ENCODE data around the gene SLC43A2.

The SLC43A2 gene

GRCh38 chr17:1635675-1636465, 7.2 kb upstream of the SLC43A2 start:
- FAIRE-seq (no peak), DNase-seq (ENCODE audit: insufficient read length, low spot score) (no peak)
- no peak for TF ChIP-seq POU2F2 (IDR thresholded peaks at IDR 0.05; ENCODE audit: low read depth, low read length)

- DNase-seq (ENCODE audit: insufficient read length, low spot score) (no peak), FAIRE-seq (no peak)
- TF ChIP-seq POU2F2 (IDR thresholded peaks at IDR 0.05; ENCODE audit: low read depth, low read length): no peak
- no peak for TF ChIP-seq SPI1 (IDR thresholded peaks at IDR 0.05; ENCODE audit: low read depth, low read length)
- no peak for TF ChIP-seq POLR2AphosphoS5 (IDR thresholded peaks at IDR 0.05; ENCODE audit: low read depth, low read length)
- no peak for TF ChIP-seq PAX5 (IDR thresholded peaks at IDR 0.05; ENCODE audit: insufficient read depth, low read length, severe bottlenecking)
- TF ChIP-seq POLR2A (IDR thresholded peaks at IDR 0.05; ENCODE audit: low read depth, low read length): no peak
- TF ChIP-seq TAF1 (IDR thresholded peaks at IDR 0.05; ENCODE audit: low read depth, low read length): no peak
Measured at GRCh38 chr17:1634841-1635650, 6.4 kb upstream of the SLC43A2 start.

GRCh38 chr17:1630662-1631061, 2.0 kb upstream of the SLC43A2 start:
- TF ChIP-seq PAX5 (IDR thresholded peaks at IDR 0.05; ENCODE audit: insufficient read depth, low read length, severe bottlenecking) (no peak), SPI1 (IDR thresholded peaks at IDR 0.05; ENCODE audit: low read depth, low read length) (peak; percentile 32; the same call in 1 of the 2 replicates), POU2F2 (IDR thresholded peaks at IDR 0.05; ENCODE audit: low read depth, low read length) (no peak)
- DNase-seq (ENCODE audit: insufficient read length, low spot score): no peak
- FAIRE-seq: peak; percentile 76

- TF ChIP-seq POLR2AphosphoS5 (IDR thresholded peaks at IDR 0.05; ENCODE audit: low read depth, low read length) (no peak), TAF1 (IDR thresholded peaks at IDR 0.05; ENCODE audit: low read depth, low read length) (no peak), POLR2A (IDR thresholded peaks at IDR 0.05; ENCODE audit: low read depth, low read length) (no peak), POU2F2 (IDR thresholded peaks at IDR 0.05; ENCODE audit: low read depth, low read length) (no peak), PAX5 (IDR thresholded peaks at IDR 0.05; ENCODE audit: insufficient read depth, low read length, severe bottlenecking) (no peak)
- DNase-seq (ENCODE audit: insufficient read length, low spot score) (no peak), FAIRE-seq (peak; percentile 79)
Measured at GRCh38 chr17:1629504-1630310, 1.1 kb upstream of the SLC43A2 start.

GRCh38 chr17:1628856-1629503, 346 bp upstream of the SLC43A2 start:
- peak; percentile 41 for FAIRE-seq
- DNase-seq (ENCODE audit: insufficient read length, low spot score): peak; percentile 97
- no peak for TF ChIP-seq SPI1 (IDR thresholded peaks at IDR 0.05; ENCODE audit: low read depth, low read length)
- TF ChIP-seq POU2F2 (IDR thresholded peaks at IDR 0.05; ENCODE audit: low read depth, low read length): no peak
- no peak for TF ChIP-seq POLR2A (IDR thresholded peaks at IDR 0.05; ENCODE audit: low read depth, low read length)
- TF ChIP-seq PAX5 (IDR thresholded peaks at IDR 0.05; ENCODE audit: insufficient read depth, low read length, severe bottlenecking): no peak
- no peak for TF ChIP-seq POLR2AphosphoS5 (IDR thresholded peaks at IDR 0.05; ENCODE audit: low read depth, low read length)
- no peak for TF ChIP-seq TAF1 (IDR thresholded peaks at IDR 0.05; ENCODE audit: low read depth, low read length)

GRCh38 chr17:1627182-1627981, 1.3 kb downstream of the SLC43A2 start:
- no peak for DNase-seq (ENCODE audit: insufficient read length, low spot score)
- TF ChIP-seq POLR2A (IDR thresholded peaks at IDR 0.05; ENCODE audit: low read depth, low read length): no peak
- TF ChIP-seq SPI1 (IDR thresholded peaks at IDR 0.05; ENCODE audit: low read depth, low read length): peak; percentile 96
- FAIRE-seq: peak; percentile 88

- TF ChIP-seq TAF1 (IDR thresholded peaks at IDR 0.05; ENCODE audit: low read depth, low read length) (no peak), POU2F2 (IDR thresholded peaks at IDR 0.05; ENCODE audit: low read depth, low read length) (no peak), POLR2AphosphoS5 (IDR thresholded peaks at IDR 0.05; ENCODE audit: low read depth, low read length) (no peak), POLR2A (IDR thresholded peaks at IDR 0.05; ENCODE audit: low read depth, low read length) (no peak), PAX5 (IDR thresholded peaks at IDR 0.05; ENCODE audit: insufficient read depth, low read length, severe bottlenecking) (no peak), SPI1 (IDR thresholded peaks at IDR 0.05; ENCODE audit: low read depth, low read length) (no peak)
- DNase-seq (ENCODE audit: insufficient read length, low spot score): no peak
- no peak for FAIRE-seq
Measured at GRCh38 chr17:1626333-1626732, 2.3 kb downstream of the SLC43A2 start.

DNA sequence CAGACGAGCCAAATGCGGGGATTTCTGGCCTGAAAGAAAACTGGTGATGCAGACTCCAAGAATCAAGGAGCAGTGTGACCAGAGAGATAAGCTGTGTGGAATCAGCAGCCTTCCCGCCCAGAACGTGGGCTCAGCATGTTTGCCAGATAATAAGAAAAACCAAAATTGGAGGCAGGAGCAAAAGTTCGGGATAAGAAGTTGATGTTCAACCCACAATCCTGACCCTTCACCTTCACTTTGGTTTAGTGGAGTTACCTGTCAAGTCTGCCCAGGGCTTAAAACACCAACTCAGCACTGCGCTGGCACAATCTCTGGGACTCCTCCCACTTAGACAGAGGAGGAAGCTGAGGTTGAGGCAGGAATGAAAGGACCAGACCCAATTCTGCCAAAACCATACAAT, 3.1 kb downstream of the SLC43A2 start:
- no peak for DNase-seq (ENCODE audit: insufficient read length, low spot score)
- TF ChIP-seq POU2F2 (IDR thresholded peaks at IDR 0.05; ENCODE audit: low read depth, low read length) (no peak), POLR2A (IDR thresholded peaks at IDR 0.05; ENCODE audit: low read depth, low read length) (no peak), TAF1 (IDR thresholded peaks at IDR 0.05; ENCODE audit: low read depth, low read length) (no peak), PAX5 (IDR thresholded peaks at IDR 0.05; ENCODE audit: insufficient read depth, low read length, severe bottlenecking) (no peak), POLR2AphosphoS5 (IDR thresholded peaks at IDR 0.05; ENCODE audit: low read depth, low read length) (no peak), SPI1 (IDR thresholded peaks at IDR 0.05; ENCODE audit: low read depth, low read length) (no peak)
- FAIRE-seq: peak; percentile 72
